Measurements from ENCODE around the gene MAPKAP1.

DNA sequence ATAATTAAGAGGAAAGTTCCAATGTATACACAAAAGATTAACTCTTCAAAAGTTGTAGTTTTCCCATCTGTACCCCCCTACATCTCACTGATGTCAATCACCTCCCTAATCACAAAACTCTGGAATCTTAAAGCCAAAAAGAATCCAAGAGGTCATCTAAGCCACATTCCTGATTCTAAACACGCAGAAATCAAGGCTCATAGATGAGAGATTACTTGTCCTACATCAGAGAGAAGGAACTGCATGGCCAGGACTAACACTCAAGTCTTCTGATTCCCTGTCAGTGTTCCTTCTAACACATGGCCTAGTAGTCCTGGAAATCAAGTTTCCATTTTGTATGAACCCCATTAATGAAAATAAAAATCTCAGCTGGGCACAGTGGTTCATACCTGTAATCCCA, 58.7 kb downstream of the MAPKAP1 start:
- no peak for TF ChIP-seq EZH2 (IDR thresholded peaks at IDR 0.05; ENCODE audit: borderline replicate concordance, low read length)
- TF ChIP-seq CTCF (conservative IDR thresholded peaks at IDR 0.05 in 1 of 2, IDR thresholded peaks at IDR 0.05 in 1 of 2; ENCODE audit: extremely low read depth in 1 of 2, insufficient read depth in 1 of 2, low read depth in 1 of 2, low read length in 2 of 2) = no peak

Data from mammary epithelial cell (primary cell).